GM12801 (cell line): ENCODE measurements around the gene GRXCR2.

Experiments used
- CTCF ChIP-seq: IDR thresholded peaks from one replicate; pipeline ENCODE4 v1.5.1; 2011; ENCODE audit warnings: control low read depth; ENCODE audit not compliant: insufficient read length; ENCODE audit errors: extremely low read depth

The GRXCR2 gene

GRCh38 chr5:145858959-145859358, 13.9 kb downstream of the GRXCR2 start:
- no peak for TF ChIP-seq CTCF

- no peak for TF ChIP-seq CTCF
Observed at GRCh38 chr5:145856285-145856818, 16.5 kb downstream of the GRXCR2 start.

GRCh38 chr5:145855763-145856267, 17.0 kb downstream of the GRXCR2 start:
- no peak for TF ChIP-seq CTCF

- TF ChIP-seq CTCF = no peak
Observed at GRCh38 chr5:145854651-145855258, 18.1 kb downstream of the GRXCR2 start.

- no peak for TF ChIP-seq CTCF
Observed at GRCh38 chr5:145853781-145854376, 18.9 kb downstream of the GRXCR2 start.

- TF ChIP-seq CTCF = no peak
Observed at GRCh38 chr5:145852990-145853389, 19.8 kb downstream of the GRXCR2 start.

GRCh38 chr5:145848854-145849253, 24.0 kb downstream of the GRXCR2 start:
- TF ChIP-seq CTCF = no peak
